CD4-positive, alpha-beta memory T cell (primary cell): ENCODE results near the gene RBPMS2. TPM values are rescaled to one million over a fixed set of nuclear protein-coding genes. Genes with fewer than 3 reads are reported as not detected.

Source experiments
- CTCF ChIA-PET: fragments of 350-600 bp; sonication (Branson Sonifier 250); formaldehyde crosslinking; loops from one replicate; lab custom pipeline; 2021; ENCODE audit warnings: inconsistent platforms; ENCODE audit not compliant: partially characterized antibody; lab: Charles Lee
- POLR2A ChIA-PET: fragments of 350-600 bp; sonication (Branson Sonifier 250); formaldehyde crosslinking; loops from one replicate; lab custom pipeline; 2021; ENCODE audit not compliant: partially characterized antibody; lab: Charles Lee
- DNase-seq, 5 donors: peaks; one replicate each; pipeline versions ENCODE4 v3.0.0 to v3.0.0-alpha.2; 2020 to 2022; ENCODE audit warnings: mixed read lengths in 1 of 5
- H3K27ac ChIP-seq: one replicate; pipeline ENCODE4 v1.7.0; 2013; ENCODE audit warnings: low read depth, low read length
- H3K27me3 ChIP-seq: 2 replicates; pipeline ENCODE4 v1.7.0; 2013; ENCODE audit warnings: mild to moderate bottlenecking, low read length, moderate library complexity; ENCODE audit not compliant: insufficient read depth
- H3K36me3 ChIP-seq: 2 replicates; pipeline ENCODE4 v1.7.0; 2013; ENCODE audit warnings: mild to moderate bottlenecking, low read length, moderate library complexity; ENCODE audit not compliant: insufficient read depth
- H3K4me1 ChIP-seq: 2 replicates; pipeline ENCODE4 v1.7.0; 2013; ENCODE audit warnings: mild to moderate bottlenecking, low read length, moderate library complexity; ENCODE audit not compliant: insufficient read depth
- H3K4me3 ChIP-seq, 2 donors: one replicate each; pipeline ENCODE4 v1.7.0; 2013; ENCODE audit warnings: low read length in 2 of 2, mild to moderate bottlenecking in 1 of 2
- H3K9me3 ChIP-seq, 2 donors: one replicate each; pipeline ENCODE4 v1.7.0; 2013; ENCODE audit warnings: low read length in 2 of 2, control low read depth in 1 of 2; ENCODE audit not compliant: control insufficient read depth in 1 of 2
- H3K27ac Mint-ChIP-seq, 7 donors: one replicate each; pipeline ENCODE4 v1.8.0; 2020 to 2021; ENCODE audit warnings: mixed read lengths in 7 of 7, mild to moderate bottlenecking in 6 of 7, inconsistent platforms in 3 of 7, moderate library complexity in 3 of 7
- H3K27me3 Mint-ChIP-seq, 2 donors: one replicate each; pipeline ENCODE4 v1.8.0; 2020 to 2021; ENCODE audit warnings: mixed read lengths in 2 of 2
- H3K36me3 Mint-ChIP-seq, 2 donors: one replicate each; pipeline ENCODE4 v1.8.0; 2020 to 2021; ENCODE audit warnings: mixed read lengths in 2 of 2, inconsistent platforms in 1 of 2, mild to moderate bottlenecking in 1 of 2
- H3K4me1 Mint-ChIP-seq, 4 donors: one replicate each; pipeline ENCODE4 v1.8.0; 2020 to 2021; ENCODE audit warnings: mixed read lengths in 4 of 4, mild to moderate bottlenecking in 1 of 4
- H3K4me3 Mint-ChIP-seq, 8 donors: one replicate each; pipeline ENCODE4 v1.8.0; 2020 to 2021; ENCODE audit warnings: mixed read lengths in 8 of 8, mild to moderate bottlenecking in 7 of 8, moderate library complexity in 6 of 8, inconsistent platforms in 3 of 8
- H3K9me3 Mint-ChIP-seq, 8 donors: one replicate each; pipeline ENCODE4 v1.8.0; 2020 to 2021; ENCODE audit warnings: mixed read lengths in 8 of 8, mild to moderate bottlenecking in 5 of 8, inconsistent platforms in 3 of 8, moderate library complexity in 1 of 8
- intact Hi-C: fragments of 100-400 bp; cut with micrococcal nuclease; formaldehyde crosslinking; loops from one replicate; pipeline ENCODE4 v1.15.1; 2023
- polyA plus RNA-seq, 2 donors: library from polyadenylated mRNA; unstranded; fragments of 300-500 nt; fragmentation: Illumina TruSeq; gene quantifications; one replicate each; pipeline ENCODE4 v1.2.3, GENCODE V29; 2021
- total RNA-seq, 2 experiments: library from RNA; stranded (reverse); gene quantifications; one replicate each; pipeline ENCODE4 v1.2.3, GENCODE V29; 2021

RBPMS2 gene
- total and polyA plus RNA-seq, 4 experiments from 2014 or later = not detected

- Mint-ChIP-seq H3K27me3 (peaks cover 0 to 2% of the 10 kb centered on the region in 2 donors), H3K36me3 (no peaks in the 10 kb centered on the region), H3K27ac (no peak overlapping the region), H3K4me1 (no peaks in the 10 kb centered on the region), H3K4me3 (no peak overlapping the region), H3K9me3 (no peaks in the 10 kb centered on the region)
- Histone ChIP-seq H3K36me3 (no peaks in the 10 kb centered on the region), H3K4me1 (no peaks in the 10 kb centered on the region), H3K27ac (no peak overlapping the region), H3K9me3 (no peaks in the 10 kb centered on the region), H3K4me3 (no peak overlapping the region), H3K27me3 (no peaks in the 10 kb centered on the region)
- intact Hi-C loops = no loop called here
- POLR2A ChIA-PET = no interaction called here
- no peak for DNase-seq
- CTCF ChIA-PET = interaction anchor here (1.0 to 1.2 kb wide), 2 partner anchors 53 to 95 kb away, joined by 3 to 4 read pairs; no protein-coding TSS in a partner anchor
Observed at GRCh38 chr15:64740311-64741170, 34.8 kb downstream of the RBPMS2 start.

- CTCF ChIA-PET = no interaction called here
- H3K27me3 Mint-ChIP-seq = no peaks in the 10 kb centered on the region
- no peak overlapping the region for H3K4me3 Mint-ChIP-seq
- Histone ChIP-seq H3K4me3 (no peak overlapping the region), H3K4me1 (no peaks in the 10 kb centered on the region), H3K27ac (no peak overlapping the region), H3K27me3 (no peaks in the 10 kb centered on the region), H3K36me3 (no peaks in the 10 kb centered on the region), H3K9me3 (no peaks in the 10 kb centered on the region)
- DNase-seq = no peak
- H3K36me3 Mint-ChIP-seq = no peaks in the 10 kb centered on the region
- H3K9me3 Mint-ChIP-seq = no peaks in the 10 kb centered on the region
- no peaks in the 10 kb centered on the region for H3K4me1 Mint-ChIP-seq
- no peak overlapping the region for H3K27ac Mint-ChIP-seq
- intact Hi-C loops = no loop called here
- POLR2A ChIA-PET = no interaction called here
Observed at GRCh38 chr15:64739577-64740143, 35.7 kb downstream of the RBPMS2 start.

GRCh38 chr15:64739156-64739555 lies 36.2 kb downstream of the RBPMS2 start:
- no peak overlapping the region for H3K4me3 ChIP-seq
- no peak for DNase-seq
- no peaks in the 10 kb centered on the region for H3K4me1 ChIP-seq
- Mint-ChIP-seq H3K27me3 (no peaks in the 10 kb centered on the region), H3K4me3 (no peak overlapping the region), H3K9me3 (no peaks in the 10 kb centered on the region), H3K27ac (no peak overlapping the region), H3K4me1 (no peaks in the 10 kb centered on the region), H3K36me3 (no peaks in the 10 kb centered on the region)
- H3K27ac ChIP-seq = no peak overlapping the region
- intact Hi-C loops = no loop called here
- ChIA-PET CTCF (interaction anchor here (24.1 kb wide), 1 partner anchor 49 kb away, joined by 509 read pairs; no protein-coding TSS in a partner anchor), POLR2A (no interaction called here)
- no peaks in the 10 kb centered on the region for H3K36me3 ChIP-seq
- H3K9me3 ChIP-seq = no peaks in the 10 kb centered on the region
- H3K27me3 ChIP-seq = no peaks in the 10 kb centered on the region

- H3K27ac ChIP-seq = no peak overlapping the region
- CTCF ChIA-PET = interaction anchor here (24.1 kb wide), 1 partner anchor 48 kb away, joined by 509 read pairs; no protein-coding TSS in a partner anchor
- H3K27ac Mint-ChIP-seq = no peak overlapping the region
- no peaks in the 10 kb centered on the region for H3K36me3 Mint-ChIP-seq
- H3K27me3 Mint-ChIP-seq = no peaks in the 10 kb centered on the region
- DNase-seq = no peak
- no peak overlapping the region for H3K4me3 Mint-ChIP-seq
- no peaks in the 10 kb centered on the region for H3K27me3 ChIP-seq
- H3K4me1 Mint-ChIP-seq = no peaks in the 10 kb centered on the region
- POLR2A ChIA-PET = no interaction called here
- no peaks in the 10 kb centered on the region for H3K36me3 ChIP-seq
- no peak overlapping the region for H3K4me3 ChIP-seq
- no peaks in the 10 kb centered on the region for H3K9me3 ChIP-seq
- H3K9me3 Mint-ChIP-seq = no peaks in the 10 kb centered on the region
- H3K4me1 ChIP-seq = no peaks in the 10 kb centered on the region
- intact Hi-C loops = no loop called here
Observed at GRCh38 chr15:64738226-64739095, 36.9 kb downstream of the RBPMS2 start.

GRCh38 chr15:64732156-64732860 lies 43.1 kb downstream of the RBPMS2 start:
- Mint-ChIP-seq H3K9me3 (no peaks in the 10 kb centered on the region), H3K4me1 (peaks cover 7 to 13% (median 10%) of the 10 kb centered on the region in 4 donors), H3K27me3 (peaks cover 0 to 3% of the 10 kb centered on the region in 2 donors), H3K36me3 (no peaks in the 10 kb centered on the region), H3K27ac (no peak overlapping the region), H3K4me3 (peak overlapping the region in 1 of 8 donors; percentile 9)
- POLR2A ChIA-PET = no interaction called here
- intact Hi-C loops = no loop called here
- H3K9me3 ChIP-seq = no peaks in the 10 kb centered on the region
- H3K36me3 ChIP-seq = no peaks in the 10 kb centered on the region
- H3K27ac ChIP-seq = no peak overlapping the region
- no peaks in the 10 kb centered on the region for H3K27me3 ChIP-seq
- no peak overlapping the region for H3K4me3 ChIP-seq
- CTCF ChIA-PET = interaction anchor here (0.5 to 24.1 kb wide), 20 partner anchors 11 to 493 kb away, joined by 3 to 509 read pairs (median 4); partner anchors contain the start of genes ANKDD1A and KBTBD13
- peaks cover 4% of the 10 kb centered on the region for H3K4me1 ChIP-seq
- DNase-seq = no peak

GRCh38 chr15:64731805-64732151 lies 43.6 kb downstream of the RBPMS2 start:
- H3K36me3 ChIP-seq = no peaks in the 10 kb centered on the region
- no peak overlapping the region for H3K4me3 Mint-ChIP-seq
- H3K27ac Mint-ChIP-seq = no peak overlapping the region
- no peaks in the 10 kb centered on the region for H3K36me3 Mint-ChIP-seq
- DNase-seq = no peak
- H3K4me1 Mint-ChIP-seq = peaks cover 7 to 13% (median 10%) of the 10 kb centered on the region in 4 donors
- no peak overlapping the region for H3K27ac ChIP-seq
- no peaks in the 10 kb centered on the region for H3K9me3 Mint-ChIP-seq
- peaks cover 4% of the 10 kb centered on the region for H3K4me1 ChIP-seq
- H3K27me3 Mint-ChIP-seq = peaks cover 0 to 3% of the 10 kb centered on the region in 2 donors
- intact Hi-C loops = loop anchor here (1.0 kb wide), 5 partner anchors 104 to 654 kb away; no protein-coding TSS in a partner anchor
- ChIA-PET CTCF (interaction anchor here (0.8 to 24.1 kb wide), 12 partner anchors 12 to 344 kb away, joined by 3 to 509 read pairs (median 6); partner anchors contain the start of genes ANKDD1A and KBTBD13), POLR2A (interaction anchor here (0.6 to 1.5 kb wide), 3 partner anchors 105 to 258 kb away, joined by 3 to 4 read pairs (median 3); partner anchors contain the start of gene SPG21)
- no peaks in the 10 kb centered on the region for H3K9me3 ChIP-seq
- H3K4me3 ChIP-seq = no peak overlapping the region
- H3K27me3 ChIP-seq = no peaks in the 10 kb centered on the region
